ENCODE data around the gene ADGRB2. TPM values are rescaled to one million over a fixed set of nuclear protein-coding genes. Genes with fewer than 3 reads are reported as not detected.

ADGRB2 gene
- total RNA-seq, 1 experiment from 2014 or later, result 10.9 TPM

- Histone ChIP-seq H3K4me1 (ENCODE audit: insufficient read depth, low read length) (no peaks in the 10 kb centered on the region), H2BK12ac (ENCODE audit: insufficient read length, low read depth, low read length) (no peak overlapping the region), H2AK5ac (ENCODE audit: insufficient read length, low read length) (no peak overlapping the region), H3K27me3 (ENCODE audit: insufficient read depth, low read length) (no peaks in the 10 kb centered on the region), H3K14ac (ENCODE audit: insufficient read depth, low read length) (no peak overlapping the region), H3K23me2 (ENCODE audit: insufficient read length, low read depth, low read length, poor library complexity, severe bottlenecking) (no peaks in the 10 kb centered on the region), H3K18ac (ENCODE audit: insufficient read length, low read depth, low read length) (no peak overlapping the region), H2BK120ac (ENCODE audit: low read depth, low read length, poor library complexity, severe bottlenecking) (no peak overlapping the region), H2BK5ac (ENCODE audit: insufficient read length, low read length) (no peak overlapping the region), H4K5ac (ENCODE audit: insufficient read length, low read depth, low read length) (no peak overlapping the region), H3K4me2 (ENCODE audit: insufficient read depth, insufficient read length, low read length) (no peak overlapping the region), H4K20me1 (ENCODE audit: control insufficient read depth, insufficient read depth, insufficient read length) (no peaks in the 10 kb centered on the region), H3K9me3 (ENCODE audit: control insufficient read depth, low read depth, low read length) (no peaks in the 10 kb centered on the region), H3K9ac (ENCODE audit: extremely low read depth, insufficient read length, low read length) (no peak overlapping the region), H3K23ac (ENCODE audit: insufficient read length, low read depth, low read length) (no peak overlapping the region), H3K4ac (ENCODE audit: low read depth, low read length) (no peak overlapping the region), H2AFZ (ENCODE audit: low read length) (no peak overlapping the region), H3K79me1 (ENCODE audit: insufficient read depth, low read depth, low read length, poor library complexity, severe bottlenecking) (no peaks in the 10 kb centered on the region), H4K91ac (ENCODE audit: insufficient read length, low read depth, low read length) (no peak overlapping the region), H3T11ph (ENCODE audit: low read length) (no peak overlapping the region), H2BK20ac (ENCODE audit: low read depth, low read length, poor library complexity, severe bottlenecking) (no peak overlapping the region), H3K27ac (ENCODE audit: insufficient read length, low read depth, low read length) (no peak overlapping the region), H4K8ac (replicated peaks; ENCODE audit: insufficient read length, low read depth, low read length) (no peak overlapping the region), H3K56ac (ENCODE audit: insufficient read length, low read depth, low read length) (no peak overlapping the region), H3K79me2 (ENCODE audit: insufficient read depth, low read length) (no peaks in the 10 kb centered on the region), H2BK15ac (ENCODE audit: low read depth, low read length) (no peak overlapping the region)
- TF ChIP-seq CTCF (conservative IDR thresholded peaks at IDR 0.05), result no peak
- Mint-ChIP-seq H3K4me1 (peaks cover 17 to 39% of the 10 kb centered on the region in 2 experiments), H3K9me3 (no peaks in the 10 kb centered on the region; a peak in 1 of 5 replicates), H3K36me3 (ENCODE audit: insufficient read depth in 1 of 3, low read depth in 3 of 3) (no peaks in the 10 kb centered on the region), H3K4me3 (no peak overlapping the region), H3K27me3 (ENCODE audit: low read depth) (no peaks in the 10 kb centered on the region; the same call in none of the 2 replicates), H3K27ac (no peak overlapping the region)
- WGBS (ENCODE audit: extremely low coverage, insufficient read length, low lambda C conversion rate), result no CpG with 5 or more reads among the region's 7 CpGs
- no peak for DNase-seq
Observed at GRCh38 chr1:31796707-31797106, 32.6 kb upstream of the ADGRB2 start.
